H7 (cell line): Measurements from ENCODE around the gene NPAS3. TPM values are rescaled to one million over a fixed set of nuclear protein-coding genes. Genes with fewer than 3 reads are reported as not detected.

Source experiments
- DNase-seq: peaks from one replicate; pipeline ENCODE4 v3.0.0; 2012
- H3K27me3 ChIP-seq: 2 replicates; pipeline ENCODE4 v1.6.0; 2011; ENCODE audit warnings: mild to moderate bottlenecking, low read length; ENCODE audit not compliant: control insufficient read depth, insufficient read depth
- H3K36me3 ChIP-seq: replicated peaks from 2 replicates; pipeline ENCODE4 v1.5.1; 2011; ENCODE audit warnings: low read length; ENCODE audit not compliant: control insufficient read depth, insufficient read depth
- H3K4me3 ChIP-seq: 2 replicates; pipeline ENCODE4 v1.5.1; 2011; ENCODE audit warnings: low read depth, mild to moderate bottlenecking, control low read depth, low read length, moderate library complexity; ENCODE audit not compliant: insufficient read depth
- total RNA-seq: library from RNA; depleted of rRNA; stranded (reverse); fragments of >200 nt; shearing (Covaris generic); gene quantifications from 2 replicates; pipeline ENCODE4 v1.2.3, GENCODE V29; 2014

NPAS3 gene
- total RNA-seq, 1 experiment from 2014 or later: 4.3 TPM

GRCh38 chr14:33490555-33490954 lies 551.9 kb downstream of the NPAS3 start:
- no peak for DNase-seq
- Histone ChIP-seq H3K27me3 (no peaks in the 10 kb centered on the region), H3K4me3 (no peak overlapping the region), H3K36me3 (no peaks in the 10 kb centered on the region)

DNA sequence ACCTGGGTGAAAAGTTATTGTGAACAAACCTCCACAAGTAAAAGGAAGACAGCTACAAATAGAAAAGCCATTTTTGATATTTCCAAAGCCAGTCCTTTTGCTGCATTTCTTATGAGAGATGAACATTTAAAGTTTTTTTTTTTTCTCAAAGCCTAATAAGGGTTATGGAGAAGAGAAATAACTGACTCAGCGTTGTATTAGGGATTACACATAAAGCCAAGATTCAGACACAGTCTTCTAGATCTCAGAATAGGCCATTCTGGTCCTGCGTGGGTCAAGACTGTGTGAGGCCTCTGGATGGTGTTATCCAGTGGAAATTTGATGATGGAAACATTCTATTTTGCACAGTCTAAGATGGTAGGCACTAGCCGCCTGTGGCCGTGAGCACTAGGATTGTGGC lies 552.4 kb downstream of the NPAS3 start:
- no peak for DNase-seq
- Histone ChIP-seq H3K36me3 (no peaks in the 10 kb centered on the region), H3K4me3 (no peak overlapping the region), H3K27me3 (no peaks in the 10 kb centered on the region)

DNA sequence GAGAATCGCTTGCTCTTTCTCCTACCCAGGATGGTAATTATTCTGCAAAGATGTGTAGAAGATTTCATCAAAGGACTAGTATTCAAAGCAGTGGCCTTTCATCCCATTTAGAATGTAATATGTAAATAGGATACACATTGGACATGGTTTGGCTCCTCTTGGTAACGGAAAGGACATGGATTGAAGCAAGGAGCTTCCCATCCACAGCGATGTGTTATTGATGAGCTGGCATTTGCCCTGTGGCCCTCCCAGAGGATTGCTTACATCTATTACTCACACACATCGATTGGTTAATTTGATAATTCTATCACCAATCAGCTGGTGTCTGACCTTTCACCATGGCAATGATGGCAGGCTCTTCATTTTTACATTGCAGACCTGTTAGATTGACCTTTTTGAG lies 553.8 kb downstream of the NPAS3 start:
- DNase-seq: no peak
- H3K4me3 ChIP-seq: no peak overlapping the region
- no peaks in the 10 kb centered on the region for H3K27me3 ChIP-seq
- no peaks in the 10 kb centered on the region for H3K36me3 ChIP-seq

GRCh38 chr14:33493266-33493665 lies 554.6 kb downstream of the NPAS3 start:
- H3K36me3 ChIP-seq: no peaks in the 10 kb centered on the region
- no peak overlapping the region for H3K4me3 ChIP-seq
- DNase-seq: no peak
- H3K27me3 ChIP-seq: no peaks in the 10 kb centered on the region

- Histone ChIP-seq H3K27me3 (no peaks in the 10 kb centered on the region), H3K36me3 (no peaks in the 10 kb centered on the region), H3K4me3 (no peak overlapping the region)
- no peak for DNase-seq
Observed at GRCh38 chr14:33493990-33494389, 555.3 kb downstream of the NPAS3 start.

- no peak for DNase-seq
- Histone ChIP-seq H3K36me3 (no peaks in the 10 kb centered on the region), H3K27me3 (no peaks in the 10 kb centered on the region), H3K4me3 (no peak overlapping the region)
Observed at GRCh38 chr14:33499687-33500086, 561.0 kb downstream of the NPAS3 start.

GRCh38 chr14:33504246-33505099 lies 565.8 kb downstream of the NPAS3 start:
- no peak for DNase-seq
- Histone ChIP-seq H3K4me3 (no peak overlapping the region), H3K27me3 (no peaks in the 10 kb centered on the region), H3K36me3 (no peaks in the 10 kb centered on the region)

GRCh38 chr14:33505266-33505962 lies 566.7 kb downstream of the NPAS3 start:
- no peak overlapping the region for H3K4me3 ChIP-seq
- no peaks in the 10 kb centered on the region for H3K27me3 ChIP-seq
- DNase-seq: no peak
- H3K36me3 ChIP-seq: no peaks in the 10 kb centered on the region

GRCh38 chr14:33505963-33506329 lies 567.3 kb downstream of the NPAS3 start:
- Histone ChIP-seq H3K4me3 (no peak overlapping the region), H3K27me3 (no peaks in the 10 kb centered on the region), H3K36me3 (no peaks in the 10 kb centered on the region)
- DNase-seq: no peak

GRCh38 chr14:33508126-33509062 lies 569.7 kb downstream of the NPAS3 start:
- Histone ChIP-seq H3K4me3 (no peak overlapping the region), H3K27me3 (no peaks in the 10 kb centered on the region), H3K36me3 (no peaks in the 10 kb centered on the region)
- DNase-seq: no peak

DNA sequence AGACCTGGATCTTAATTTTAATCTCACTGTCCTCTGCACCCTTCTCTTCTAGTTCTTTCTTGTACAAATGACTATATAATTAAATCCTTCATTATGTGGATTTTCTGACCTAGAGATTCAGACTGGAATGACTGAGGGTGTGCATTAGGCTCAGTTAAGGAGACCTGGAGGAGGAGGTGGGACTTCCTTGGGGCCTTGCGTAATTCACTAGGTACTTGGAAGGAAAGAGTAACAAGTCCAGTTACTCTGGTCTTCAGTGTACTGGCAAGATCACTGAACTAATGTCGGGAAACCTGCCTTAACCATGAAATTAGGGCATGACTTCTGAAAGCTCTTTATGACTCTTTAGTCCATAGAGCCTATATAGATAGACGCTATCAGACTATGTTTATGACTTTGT lies 570.8 kb downstream of the NPAS3 start:
- Histone ChIP-seq H3K27me3 (no peaks in the 10 kb centered on the region), H3K36me3 (no peaks in the 10 kb centered on the region), H3K4me3 (no peak overlapping the region)
- DNase-seq: no peak

GRCh38 chr14:33510063-33510481 lies 571.4 kb downstream of the NPAS3 start:
- Histone ChIP-seq H3K27me3 (no peaks in the 10 kb centered on the region), H3K36me3 (no peaks in the 10 kb centered on the region), H3K4me3 (no peak overlapping the region)
- DNase-seq: no peak

DNA sequence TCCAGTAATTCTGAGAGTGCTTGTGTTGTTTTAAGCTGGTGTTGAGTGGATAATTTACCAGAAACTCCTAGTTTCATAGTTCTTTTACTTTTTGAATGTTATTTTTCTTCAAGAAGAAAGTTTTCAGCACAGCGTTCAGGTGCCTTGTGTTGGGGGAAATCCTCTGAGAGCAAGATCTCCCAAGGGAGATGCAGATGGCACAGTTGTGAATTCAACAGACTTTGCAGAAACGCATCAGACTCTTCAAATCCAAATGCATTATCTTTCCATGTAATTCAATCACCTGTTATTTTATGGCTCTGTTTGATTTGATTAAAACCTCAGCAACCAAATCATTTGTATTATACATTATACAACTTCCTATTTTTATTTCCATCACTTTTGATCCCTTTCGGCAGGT lies 572.3 kb downstream of the NPAS3 start:
- H3K4me3 ChIP-seq: no peak overlapping the region
- no peaks in the 10 kb centered on the region for H3K36me3 ChIP-seq
- no peak for DNase-seq
- no peaks in the 10 kb centered on the region for H3K27me3 ChIP-seq

DNA sequence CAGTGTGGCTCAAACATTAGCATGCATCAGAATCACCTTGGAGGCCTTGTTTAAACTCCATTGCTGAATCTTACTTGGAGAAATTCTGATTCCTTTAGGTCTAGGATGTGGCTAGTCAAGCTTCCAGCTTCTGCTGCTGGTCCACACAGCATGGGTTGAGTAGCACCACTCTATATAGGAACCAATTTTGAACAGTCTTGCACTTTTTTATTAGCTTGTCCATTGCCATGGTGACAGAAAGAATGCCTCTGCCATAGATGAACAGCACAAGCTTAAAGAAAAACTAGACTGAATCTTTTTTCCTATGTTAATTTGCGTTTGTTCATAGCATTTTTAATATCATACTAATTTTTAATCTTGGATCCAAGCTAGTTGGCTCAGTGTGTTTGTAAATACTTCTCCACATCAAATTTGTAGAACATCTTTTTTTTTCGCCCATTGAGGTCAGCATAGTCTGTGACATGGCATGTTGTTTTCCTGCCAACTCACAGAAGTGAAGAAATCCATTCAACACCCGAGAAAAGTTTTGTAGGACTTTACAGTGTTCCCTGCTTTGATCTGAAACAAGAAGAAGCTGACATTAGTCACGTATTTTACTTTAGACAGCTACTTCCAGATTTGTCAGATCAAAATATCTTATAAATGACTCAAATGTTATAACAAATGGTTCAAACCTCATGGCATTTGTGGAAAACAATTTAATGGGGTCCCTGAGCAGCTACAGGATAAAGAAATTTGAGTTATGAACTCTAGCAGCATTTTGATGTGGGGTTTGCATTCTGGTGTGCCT lies 573.4 kb downstream of the NPAS3 start:
- DNase-seq: no peak
- Histone ChIP-seq H3K4me3 (no peak overlapping the region), H3K36me3 (no peaks in the 10 kb centered on the region), H3K27me3 (no peaks in the 10 kb centered on the region)
